HCT116 (cell line): Measurements from ENCODE around the gene TRPM3.

Experiments
- CEBPB ChIP-seq: IDR thresholded peaks from 2 replicates; pipeline ENCODE4 v1.6.1; 2012; ENCODE audit warnings: low read depth
- ELF1 ChIP-seq: IDR thresholded peaks from 2 replicates; pipeline ENCODE4 v1.6.1; 2012; ENCODE audit warnings: low read depth, borderline replicate concordance
- EZH2 ChIP-seq: fragments of 200-600 bp; sonication (generic); IDR thresholded peaks from 2 replicates; pipeline ENCODE4 v1.6.1; 2017; ENCODE audit warnings: antibody characterized with exemption, mixed run types
- EZH2phosphoT487 ChIP-seq: fragments of 200-600 bp; IDR thresholded peaks from 2 replicates; pipeline ENCODE4 v1.6.1; 2018; ENCODE audit warnings: antibody characterized with exemption, borderline replicate concordance
- POLR2A ChIP-seq: IDR thresholded peaks from 2 replicates; pipeline ENCODE4 v1.7.0; 2011; ENCODE audit warnings: borderline replicate concordance; ENCODE audit not compliant: insufficient read depth, insufficient read length; ENCODE audit errors: extremely low read depth
- POLR2AphosphoS5 ChIP-seq: IDR thresholded peaks from 2 replicates; pipeline ENCODE4 v1.6.1; 2011; ENCODE audit warnings: mild to moderate bottlenecking, low read depth, low read length, moderate library complexity
- SP1 ChIP-seq: IDR thresholded peaks from 2 replicates; pipeline ENCODE4 v1.6.1; 2012; ENCODE audit warnings: low read depth
- TCF7L2 ChIP-seq: IDR thresholded peaks from 2 replicates; pipeline ENCODE4 v1.7.0; 2011; ENCODE audit warnings: borderline replicate concordance, inconsistent platforms; ENCODE audit not compliant: insufficient read depth, insufficient read length; ENCODE audit errors: extremely low read depth
- YY1 ChIP-seq: IDR thresholded peaks from 2 replicates; pipeline ENCODE4 v1.6.1; 2011; ENCODE audit warnings: low read length, low read depth, moderate library complexity, mild to moderate bottlenecking; ENCODE audit not compliant: insufficient replicate concordance; ENCODE audit errors: extremely low read depth
- ZNF274 ChIP-seq: fragments of 200-500 bp; sonication (Bioruptor generic); IDR thresholded peaks from 2 replicates; pipeline ENCODE4 v1.6.1; 2014; ENCODE audit warnings: mild to moderate bottlenecking, low read depth, low read length, inconsistent platforms
- TF ChIP-seq, protein P1 (sequence below): IDR thresholded peaks from 2 replicates; pipeline ENCODE4 v1.6.1; 2012
- TF ChIP-seq, protein P2 (sequence below): IDR thresholded peaks from 2 replicates; pipeline ENCODE4 v1.6.1; 2012; ENCODE audit warnings: low read depth
- TF ChIP-seq, protein P3 (sequence below), 3 experiments: fragments of 200-600 bp in 1 of 3; sonication (generic) in 1 of 3; IDR thresholded peaks in 2 of 3; conservative IDR thresholded peaks in 1 of 3; 2 replicates each; pipeline ENCODE4 v1.5.1; 2012 to 2017; ENCODE audit warnings: low read depth in 2 of 3, low read length in 2 of 3, antibody characterized with exemption in 1 of 3, borderline replicate concordance in 1 of 3, control low read depth in 1 of 3, mild to moderate bottlenecking in 1 of 3, mixed read lengths in 1 of 3, mixed run types in 1 of 3, moderate library complexity in 1 of 3; ENCODE audit not compliant: insufficient read depth in 1 of 3
- TF ChIP-seq, protein P4 (sequence below): IDR thresholded peaks from 2 replicates; pipeline ENCODE4 v1.6.1; 2012

DNA sequence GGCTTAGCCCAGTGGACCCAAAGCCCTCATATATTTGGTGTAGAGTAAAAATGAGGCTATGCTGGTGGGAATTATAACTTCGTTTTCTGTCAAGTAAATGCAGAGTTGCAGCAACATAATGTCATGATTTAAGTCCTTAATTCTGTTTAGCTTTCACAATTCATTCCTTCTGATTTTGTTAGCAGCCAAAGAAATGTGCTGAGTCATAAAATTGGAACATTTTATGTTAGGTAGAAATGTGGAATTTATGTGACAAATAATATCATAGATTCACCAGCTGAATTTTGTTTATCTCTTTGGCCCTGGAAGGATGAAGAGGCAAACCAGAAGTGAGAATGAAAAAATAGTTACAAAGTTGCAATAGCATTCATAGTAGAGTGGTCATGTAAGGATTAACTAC lies 247.0 kb downstream of the TRPM3 start:
- TF ChIP-seq ELF1 (no peak), POLR2AphosphoS5 (no peak), POLR2A (no peak), EZH2 (no peak), ZNF274 (no peak), TCF7L2 (no peak), EZH2phosphoT487 (no peak), CEBPB (no peak), SP1 (no peak), YY1 (no peak)
- TF ChIP-seq, protein P1, sequence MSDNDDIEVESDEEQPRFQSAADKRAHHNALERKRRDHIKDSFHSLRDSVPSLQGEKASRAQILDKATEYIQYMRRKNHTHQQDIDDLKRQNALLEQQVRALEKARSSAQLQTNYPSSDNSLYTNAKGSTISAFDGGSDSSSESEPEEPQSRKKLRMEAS: no peak
- TF ChIP-seq, protein P2, sequence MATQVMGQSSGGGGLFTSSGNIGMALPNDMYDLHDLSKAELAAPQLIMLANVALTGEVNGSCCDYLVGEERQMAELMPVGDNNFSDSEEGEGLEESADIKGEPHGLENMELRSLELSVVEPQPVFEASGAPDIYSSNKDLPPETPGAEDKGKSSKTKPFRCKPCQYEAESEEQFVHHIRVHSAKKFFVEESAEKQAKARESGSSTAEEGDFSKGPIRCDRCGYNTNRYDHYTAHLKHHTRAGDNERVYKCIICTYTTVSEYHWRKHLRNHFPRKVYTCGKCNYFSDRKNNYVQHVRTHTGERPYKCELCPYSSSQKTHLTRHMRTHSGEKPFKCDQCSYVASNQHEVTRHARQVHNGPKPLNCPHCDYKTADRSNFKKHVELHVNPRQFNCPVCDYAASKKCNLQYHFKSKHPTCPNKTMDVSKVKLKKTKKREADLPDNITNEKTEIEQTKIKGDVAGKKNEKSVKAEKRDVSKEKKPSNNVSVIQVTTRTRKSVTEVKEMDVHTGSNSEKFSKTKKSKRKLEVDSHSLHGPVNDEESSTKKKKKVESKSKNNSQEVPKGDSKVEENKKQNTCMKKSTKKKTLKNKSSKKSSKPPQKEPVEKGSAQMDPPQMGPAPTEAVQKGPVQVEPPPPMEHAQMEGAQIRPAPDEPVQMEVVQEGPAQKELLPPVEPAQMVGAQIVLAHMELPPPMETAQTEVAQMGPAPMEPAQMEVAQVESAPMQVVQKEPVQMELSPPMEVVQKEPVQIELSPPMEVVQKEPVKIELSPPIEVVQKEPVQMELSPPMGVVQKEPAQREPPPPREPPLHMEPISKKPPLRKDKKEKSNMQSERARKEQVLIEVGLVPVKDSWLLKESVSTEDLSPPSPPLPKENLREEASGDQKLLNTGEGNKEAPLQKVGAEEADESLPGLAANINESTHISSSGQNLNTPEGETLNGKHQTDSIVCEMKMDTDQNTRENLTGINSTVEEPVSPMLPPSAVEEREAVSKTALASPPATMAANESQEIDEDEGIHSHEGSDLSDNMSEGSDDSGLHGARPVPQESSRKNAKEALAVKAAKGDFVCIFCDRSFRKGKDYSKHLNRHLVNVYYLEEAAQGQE: no peak
- TF ChIP-seq, protein P3, sequence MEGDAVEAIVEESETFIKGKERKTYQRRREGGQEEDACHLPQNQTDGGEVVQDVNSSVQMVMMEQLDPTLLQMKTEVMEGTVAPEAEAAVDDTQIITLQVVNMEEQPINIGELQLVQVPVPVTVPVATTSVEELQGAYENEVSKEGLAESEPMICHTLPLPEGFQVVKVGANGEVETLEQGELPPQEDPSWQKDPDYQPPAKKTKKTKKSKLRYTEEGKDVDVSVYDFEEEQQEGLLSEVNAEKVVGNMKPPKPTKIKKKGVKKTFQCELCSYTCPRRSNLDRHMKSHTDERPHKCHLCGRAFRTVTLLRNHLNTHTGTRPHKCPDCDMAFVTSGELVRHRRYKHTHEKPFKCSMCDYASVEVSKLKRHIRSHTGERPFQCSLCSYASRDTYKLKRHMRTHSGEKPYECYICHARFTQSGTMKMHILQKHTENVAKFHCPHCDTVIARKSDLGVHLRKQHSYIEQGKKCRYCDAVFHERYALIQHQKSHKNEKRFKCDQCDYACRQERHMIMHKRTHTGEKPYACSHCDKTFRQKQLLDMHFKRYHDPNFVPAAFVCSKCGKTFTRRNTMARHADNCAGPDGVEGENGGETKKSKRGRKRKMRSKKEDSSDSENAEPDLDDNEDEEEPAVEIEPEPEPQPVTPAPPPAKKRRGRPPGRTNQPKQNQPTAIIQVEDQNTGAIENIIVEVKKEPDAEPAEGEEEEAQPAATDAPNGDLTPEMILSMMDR (IDR thresholded peaks at IDR 0.05 in 2 of 3, conservative IDR thresholded peaks at IDR 0.05 in 1 of 3; ENCODE audit: borderline replicate concordance in 1 of 3, insufficient read depth in 1 of 3, low read depth in 2 of 3, low read length in 2 of 3): no peak
- TF ChIP-seq, protein P4, sequence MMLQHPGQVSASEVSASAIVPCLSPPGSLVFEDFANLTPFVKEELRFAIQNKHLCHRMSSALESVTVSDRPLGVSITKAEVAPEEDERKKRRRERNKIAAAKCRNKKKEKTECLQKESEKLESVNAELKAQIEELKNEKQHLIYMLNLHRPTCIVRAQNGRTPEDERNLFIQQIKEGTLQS: no peak
